HL-60 (cell line): ENCODE data around the gene GPR162.

ENCODE experiments used
- DNase-seq, 2 experiments: peaks; one replicate each; pipeline ENCODE4 v3.0.0-alpha.2; 2010 to 2020; ENCODE audit warnings: low read depth in 1 of 2, low spot score in 1 of 2
- H3K27ac ChIP-seq: fragments of 250-450 bp; sonication (Bioruptor Pico); replicated peaks from 2 replicates; pipeline ENCODE4 v1.5.1; 2020; ENCODE audit warnings: mild to moderate bottlenecking, moderate library complexity
- H3K27me3 ChIP-seq: fragments of 250-450 bp; sonication (Bioruptor Pico); 2 replicates; pipeline ENCODE4 v1.5.1; 2021; ENCODE audit warnings: mild to moderate bottlenecking, moderate library complexity; ENCODE audit not compliant: insufficient read depth, poor library complexity, severe bottlenecking
- H3K4me3 ChIP-seq: replicated peaks from 2 replicates; pipeline ENCODE4 v1.5.1; 2011; ENCODE audit warnings: mild to moderate bottlenecking, control low read depth, low read length; ENCODE audit not compliant: insufficient read depth
- GABPA ChIP-seq: IDR thresholded peaks from 2 replicates; pipeline ENCODE4 v1.6.1; 2012; ENCODE audit warnings: low read depth
- POLR2AphosphoS5 ChIP-seq: IDR thresholded peaks from 2 replicates; pipeline ENCODE4 v1.6.1; 2012; ENCODE audit warnings: low read depth
- REST ChIP-seq: IDR thresholded peaks from 2 replicates; pipeline ENCODE4 v1.6.1; 2012; ENCODE audit warnings: low read depth; ENCODE audit not compliant: insufficient replicate concordance
- SPI1 ChIP-seq: IDR thresholded peaks from 2 replicates; pipeline ENCODE4 v1.6.1; 2012; ENCODE audit warnings: low read depth, mild to moderate bottlenecking, borderline replicate concordance
- TF ChIP-seq, protein P1 (sequence below): IDR thresholded peaks from one replicate; pipeline ENCODE4 v1.5.1; 2011; ENCODE audit warnings: low read length, control low read depth, inconsistent platforms; ENCODE audit not compliant: insufficient read depth

The GPR162 gene

DNA sequence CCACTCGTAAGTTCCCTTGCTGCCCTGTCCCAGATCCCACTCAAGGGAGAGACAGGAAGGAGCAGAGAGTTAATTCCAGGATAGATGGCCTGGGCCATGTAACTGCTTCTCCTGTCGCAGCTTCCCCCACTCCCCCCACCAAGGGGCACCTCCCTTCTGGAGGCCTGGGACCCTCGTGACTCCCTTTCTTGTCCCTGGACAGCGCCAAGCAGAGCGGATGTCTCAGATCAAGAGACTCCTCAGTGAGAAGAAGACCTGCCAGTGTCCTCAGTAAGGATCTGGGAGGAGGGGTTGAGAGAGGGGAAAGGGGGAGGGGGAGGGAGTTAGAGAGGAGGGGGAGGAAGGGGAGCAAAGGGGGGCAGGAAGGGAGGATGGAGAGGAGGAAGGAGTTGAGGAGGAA lies 3.0 kb upstream of the GPR162 start:
- H3K4me3 ChIP-seq, result no peak overlapping the region
- TF ChIP-seq, protein P1, sequence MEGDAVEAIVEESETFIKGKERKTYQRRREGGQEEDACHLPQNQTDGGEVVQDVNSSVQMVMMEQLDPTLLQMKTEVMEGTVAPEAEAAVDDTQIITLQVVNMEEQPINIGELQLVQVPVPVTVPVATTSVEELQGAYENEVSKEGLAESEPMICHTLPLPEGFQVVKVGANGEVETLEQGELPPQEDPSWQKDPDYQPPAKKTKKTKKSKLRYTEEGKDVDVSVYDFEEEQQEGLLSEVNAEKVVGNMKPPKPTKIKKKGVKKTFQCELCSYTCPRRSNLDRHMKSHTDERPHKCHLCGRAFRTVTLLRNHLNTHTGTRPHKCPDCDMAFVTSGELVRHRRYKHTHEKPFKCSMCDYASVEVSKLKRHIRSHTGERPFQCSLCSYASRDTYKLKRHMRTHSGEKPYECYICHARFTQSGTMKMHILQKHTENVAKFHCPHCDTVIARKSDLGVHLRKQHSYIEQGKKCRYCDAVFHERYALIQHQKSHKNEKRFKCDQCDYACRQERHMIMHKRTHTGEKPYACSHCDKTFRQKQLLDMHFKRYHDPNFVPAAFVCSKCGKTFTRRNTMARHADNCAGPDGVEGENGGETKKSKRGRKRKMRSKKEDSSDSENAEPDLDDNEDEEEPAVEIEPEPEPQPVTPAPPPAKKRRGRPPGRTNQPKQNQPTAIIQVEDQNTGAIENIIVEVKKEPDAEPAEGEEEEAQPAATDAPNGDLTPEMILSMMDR, result no peak
- TF ChIP-seq SPI1 (no peak), REST (no peak)
- DNase-seq, result no peak
- peaks cover 11% of the 10 kb centered on the region for H3K27me3 ChIP-seq
- no peak overlapping the region for H3K27ac ChIP-seq

GRCh38 chr12:6819106-6820030 lies 2.3 kb upstream of the GPR162 start:
- Histone ChIP-seq H3K27me3 (peaks cover 11% of the 10 kb centered on the region), H3K4me3 (no peak overlapping the region), H3K27ac (no peak overlapping the region)
- DNase-seq, result no peak
- TF ChIP-seq POLR2AphosphoS5 (no peak), SPI1 (no peak), GABPA (no peak)
- TF ChIP-seq, protein P1, result no peak

DNA sequence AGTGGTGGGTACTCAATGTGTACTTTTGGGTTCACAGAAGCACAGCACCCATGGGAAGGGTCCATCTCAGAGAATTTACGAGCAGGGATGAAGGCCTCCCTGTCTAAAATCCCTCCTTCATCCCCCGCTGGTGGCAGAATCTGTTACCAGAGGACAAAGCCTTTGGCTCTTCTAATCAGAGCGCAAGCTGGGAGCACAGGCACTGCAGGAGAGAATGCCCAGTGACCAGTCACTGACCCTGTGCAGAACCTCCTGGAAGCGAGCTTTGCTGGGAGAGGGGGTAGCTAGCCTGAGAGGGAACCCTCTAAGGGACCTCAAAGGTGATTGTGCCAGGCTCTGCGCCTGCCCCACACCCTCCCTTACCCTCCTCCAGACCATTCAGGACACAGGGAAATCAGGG lies 1.5 kb upstream of the GPR162 start:
- H3K27ac ChIP-seq, result no peak overlapping the region
- H3K27me3 ChIP-seq, result peaks cover 12% of the 10 kb centered on the region
- H3K4me3 ChIP-seq, result no peak overlapping the region
- TF ChIP-seq, protein P1, result no peak
- no peak for TF ChIP-seq POLR2AphosphoS5
- no peak for TF ChIP-seq GABPA
- TF ChIP-seq REST, result no peak
- TF ChIP-seq SPI1, result no peak
- no peak for DNase-seq
